NOMO-1 treated with DMSO at 0.1 percent for 48 hours (cell line): ENCODE data around the gene MAT1A.

Experiments used
- DNase-seq: peaks from one replicate; lab custom pipeline; 2025; ENCODE audit not compliant: unreplicated experiment; lab: John Stamatoyannopoulos, UW

The MAT1A gene

GRCh38 chr10:80283119-80283518 lies 6.3 kb downstream of the MAT1A start:
- no peak for DNase-seq

- no peak for DNase-seq
Observed at GRCh38 chr10:80281784-80282765, 7.4 kb downstream of the MAT1A start.

- DNase-seq: no peak
Observed at GRCh38 chr10:80281292-80281691, 8.2 kb downstream of the MAT1A start.

- no peak for DNase-seq
Observed at GRCh38 chr10:80280071-80280800, 9.2 kb downstream of the MAT1A start.

GRCh38 chr10:80279146-80279545 lies 10.3 kb downstream of the MAT1A start:
- DNase-seq: no peak

- DNase-seq: no peak
Observed at GRCh38 chr10:80278480-80278879, 11.0 kb downstream of the MAT1A start.

GRCh38 chr10:80277567-80278250 lies 11.7 kb downstream of the MAT1A start:
- DNase-seq: no peak

GRCh38 chr10:80277016-80277415 lies 12.4 kb downstream of the MAT1A start:
- no peak for DNase-seq

GRCh38 chr10:80276335-80276734 lies 13.1 kb downstream of the MAT1A start:
- DNase-seq: no peak

GRCh38 chr10:80275756-80276155 lies 13.7 kb downstream of the MAT1A start:
- no peak for DNase-seq

- DNase-seq: no peak
Observed at GRCh38 chr10:80275135-80275498, 14.3 kb downstream of the MAT1A start.

- no peak for DNase-seq
Observed at GRCh38 chr10:80274396-80275134, 14.9 kb downstream of the MAT1A start.

- DNase-seq: no peak
Observed at GRCh38 chr10:80273523-80274170, 15.8 kb downstream of the MAT1A start.

- peak; percentile 13 for DNase-seq
Observed at GRCh38 chr10:80272793-80273522, 16.5 kb downstream of the MAT1A start.

- DNase-seq: no peak
Observed at GRCh38 chr10:80271416-80271815, 18.0 kb downstream of the MAT1A start.

GRCh38 chr10:80270887-80271286 lies 18.6 kb downstream of the MAT1A start:
- DNase-seq: no peak

- no peak for DNase-seq
Observed at GRCh38 chr10:80268938-80269588, 20.4 kb downstream of the MAT1A start.

GRCh38 chr10:80268266-80268665 lies 21.2 kb downstream of the MAT1A start:
- no peak for DNase-seq

- no peak for DNase-seq
Observed at GRCh38 chr10:80266513-80266863, 23.0 kb downstream of the MAT1A start.
